D721Med (cell line): ENCODE results near the gene NOP53.

Source experiments
- DNase-seq: peaks from one replicate; pipeline ENCODE4 v3.0.0; 2011; ENCODE audit warnings: low spot score; ENCODE audit not compliant: insufficient read length
- FAIRE-seq: peaks from 2 replicates; lab custom pipeline; 2011; peaks lifted over from hg19 to GRCh38; lab: Jason Lieb, UNC
- TF ChIP-seq, protein P1 (sequence below): IDR thresholded peaks from 2 replicates; pipeline ENCODE4 v1.5.1; 2012; ENCODE audit warnings: mild to moderate bottlenecking, control low read depth; ENCODE audit not compliant: insufficient read depth; ENCODE audit errors: missing control alignments

Gene NOP53

DNA sequence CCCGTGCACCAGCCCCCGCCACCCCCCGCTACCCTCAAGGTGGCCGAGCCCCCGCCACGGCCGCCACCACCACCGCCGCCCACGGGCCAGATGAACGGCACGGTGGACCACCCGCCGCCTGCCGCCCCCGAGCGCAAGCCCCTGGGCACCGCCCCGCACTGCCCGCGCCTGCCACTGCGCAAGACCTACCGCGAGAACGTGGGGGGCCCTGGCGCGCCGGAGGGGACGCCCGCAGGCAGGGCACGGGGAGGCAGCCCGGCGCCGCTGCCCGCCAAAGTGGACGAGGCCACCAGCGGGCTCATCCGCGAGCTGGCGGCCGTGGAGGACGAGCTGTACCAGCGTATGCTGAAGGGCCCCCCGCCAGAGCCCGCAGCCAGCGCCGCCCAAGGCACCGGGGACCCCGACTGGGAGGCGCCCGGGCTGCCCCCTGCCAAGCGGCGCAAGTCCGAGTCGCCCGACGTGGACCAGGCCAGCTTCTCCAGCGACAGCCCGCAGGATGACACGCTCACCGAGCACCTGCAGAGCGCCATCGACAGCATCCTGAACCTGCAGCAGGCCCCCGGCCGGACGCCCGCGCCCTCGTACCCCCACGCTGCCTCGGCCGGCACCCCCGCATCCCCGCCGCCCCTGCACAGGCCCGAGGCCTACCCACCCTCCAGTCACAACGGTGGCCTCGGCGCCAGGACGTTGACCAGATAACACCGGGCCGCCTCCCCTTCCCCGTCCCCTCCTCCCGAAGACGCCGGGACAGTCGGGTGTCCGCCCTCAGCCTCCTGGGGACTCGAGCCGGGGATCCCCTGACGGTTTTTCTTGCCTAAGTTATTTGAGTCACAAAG, 43.4 kb upstream of the NOP53 start:
- FAIRE-seq (no peak), DNase-seq (no peak)
- TF ChIP-seq, protein P1, sequence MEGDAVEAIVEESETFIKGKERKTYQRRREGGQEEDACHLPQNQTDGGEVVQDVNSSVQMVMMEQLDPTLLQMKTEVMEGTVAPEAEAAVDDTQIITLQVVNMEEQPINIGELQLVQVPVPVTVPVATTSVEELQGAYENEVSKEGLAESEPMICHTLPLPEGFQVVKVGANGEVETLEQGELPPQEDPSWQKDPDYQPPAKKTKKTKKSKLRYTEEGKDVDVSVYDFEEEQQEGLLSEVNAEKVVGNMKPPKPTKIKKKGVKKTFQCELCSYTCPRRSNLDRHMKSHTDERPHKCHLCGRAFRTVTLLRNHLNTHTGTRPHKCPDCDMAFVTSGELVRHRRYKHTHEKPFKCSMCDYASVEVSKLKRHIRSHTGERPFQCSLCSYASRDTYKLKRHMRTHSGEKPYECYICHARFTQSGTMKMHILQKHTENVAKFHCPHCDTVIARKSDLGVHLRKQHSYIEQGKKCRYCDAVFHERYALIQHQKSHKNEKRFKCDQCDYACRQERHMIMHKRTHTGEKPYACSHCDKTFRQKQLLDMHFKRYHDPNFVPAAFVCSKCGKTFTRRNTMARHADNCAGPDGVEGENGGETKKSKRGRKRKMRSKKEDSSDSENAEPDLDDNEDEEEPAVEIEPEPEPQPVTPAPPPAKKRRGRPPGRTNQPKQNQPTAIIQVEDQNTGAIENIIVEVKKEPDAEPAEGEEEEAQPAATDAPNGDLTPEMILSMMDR = no peak

DNA sequence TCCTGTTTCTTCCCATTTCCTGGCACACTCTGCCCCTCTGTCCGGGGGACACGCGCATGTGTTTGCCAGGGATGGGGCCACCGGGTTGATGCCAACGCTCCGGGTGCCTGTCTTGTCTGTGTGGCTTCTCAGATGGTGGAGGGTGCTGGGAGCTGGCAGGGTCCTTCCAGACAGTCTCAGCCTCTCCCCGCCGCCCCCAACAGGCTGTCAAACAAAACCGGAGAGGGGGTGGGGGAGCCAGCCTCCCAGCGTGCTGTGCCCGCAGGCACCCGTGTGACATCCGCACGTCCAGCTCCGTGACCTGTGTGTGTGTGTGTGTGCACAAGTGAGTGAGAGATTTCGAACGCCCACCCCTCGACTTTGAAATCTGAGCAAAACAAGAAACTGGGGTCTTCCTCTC, 42.7 kb upstream of the NOP53 start:
- FAIRE-seq (no peak), DNase-seq (no peak)
- TF ChIP-seq, protein P1 = no peak

DNA sequence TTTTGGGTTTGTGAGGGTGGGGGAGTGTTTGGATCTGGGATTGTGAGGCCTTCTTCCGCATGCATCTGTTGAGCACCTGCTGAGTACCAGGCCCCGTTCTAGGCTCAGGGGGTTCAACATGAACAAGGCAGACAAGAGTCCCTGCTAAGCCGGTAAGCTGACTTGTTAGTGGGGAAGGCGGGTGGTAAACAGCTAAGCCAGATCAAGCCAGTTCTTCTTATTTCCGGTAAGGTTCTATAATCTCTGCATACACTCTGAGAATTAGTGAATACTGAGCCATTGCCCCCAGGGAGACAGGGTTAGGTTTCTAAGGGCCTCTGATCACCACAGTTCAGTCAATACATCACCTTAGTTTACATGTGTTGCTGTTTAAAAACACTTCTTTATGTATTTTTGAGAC, 42.0 kb upstream of the NOP53 start:
- DNase-seq (peak; percentile 44), FAIRE-seq (peak; percentile 56)
- TF ChIP-seq, protein P1 = no peak

DNA sequence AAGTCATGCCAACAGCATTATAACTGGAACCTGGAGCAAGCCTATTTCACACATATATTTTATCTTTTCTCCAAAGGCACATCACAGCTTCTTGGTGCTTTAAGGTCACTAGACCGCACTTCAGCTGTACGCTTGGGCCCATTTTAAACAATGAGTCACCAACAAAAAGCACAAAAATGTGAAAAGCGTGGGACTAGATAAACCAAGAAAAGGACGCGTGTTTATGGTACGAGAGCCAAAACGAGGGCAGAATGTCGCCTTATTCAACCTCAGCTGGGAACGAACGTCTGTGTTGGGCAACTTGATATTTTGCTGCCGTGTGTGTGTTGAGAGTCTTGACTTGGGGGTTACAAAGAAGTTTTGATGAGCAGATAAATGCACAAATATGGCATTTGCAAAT, 41.3 kb upstream of the NOP53 start:
- TF ChIP-seq, protein P1 = no peak
- no peak for FAIRE-seq
- no peak for DNase-seq

DNA sequence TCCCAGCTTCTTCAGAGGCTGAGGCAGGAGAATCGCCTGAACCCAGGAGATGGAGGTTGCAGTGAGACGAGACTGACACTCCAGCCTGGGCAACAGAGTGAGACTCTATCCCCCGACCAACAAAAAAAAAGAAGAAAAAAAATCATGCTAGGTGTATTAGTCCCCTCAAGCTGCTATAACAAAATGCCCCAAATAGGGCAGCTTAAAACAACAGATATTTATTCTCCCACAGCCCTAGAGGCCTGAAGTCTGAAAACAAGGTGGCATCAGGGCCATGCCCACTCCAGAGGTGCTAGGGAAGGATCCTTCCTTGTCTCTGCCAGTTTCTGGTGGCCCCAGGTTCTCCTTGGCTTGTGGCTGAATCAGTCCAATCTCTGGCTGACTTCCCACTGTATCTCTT, 40.7 kb upstream of the NOP53 start:
- FAIRE-seq (no peak), DNase-seq (no peak)
- TF ChIP-seq, protein P1 = no peak

DNA sequence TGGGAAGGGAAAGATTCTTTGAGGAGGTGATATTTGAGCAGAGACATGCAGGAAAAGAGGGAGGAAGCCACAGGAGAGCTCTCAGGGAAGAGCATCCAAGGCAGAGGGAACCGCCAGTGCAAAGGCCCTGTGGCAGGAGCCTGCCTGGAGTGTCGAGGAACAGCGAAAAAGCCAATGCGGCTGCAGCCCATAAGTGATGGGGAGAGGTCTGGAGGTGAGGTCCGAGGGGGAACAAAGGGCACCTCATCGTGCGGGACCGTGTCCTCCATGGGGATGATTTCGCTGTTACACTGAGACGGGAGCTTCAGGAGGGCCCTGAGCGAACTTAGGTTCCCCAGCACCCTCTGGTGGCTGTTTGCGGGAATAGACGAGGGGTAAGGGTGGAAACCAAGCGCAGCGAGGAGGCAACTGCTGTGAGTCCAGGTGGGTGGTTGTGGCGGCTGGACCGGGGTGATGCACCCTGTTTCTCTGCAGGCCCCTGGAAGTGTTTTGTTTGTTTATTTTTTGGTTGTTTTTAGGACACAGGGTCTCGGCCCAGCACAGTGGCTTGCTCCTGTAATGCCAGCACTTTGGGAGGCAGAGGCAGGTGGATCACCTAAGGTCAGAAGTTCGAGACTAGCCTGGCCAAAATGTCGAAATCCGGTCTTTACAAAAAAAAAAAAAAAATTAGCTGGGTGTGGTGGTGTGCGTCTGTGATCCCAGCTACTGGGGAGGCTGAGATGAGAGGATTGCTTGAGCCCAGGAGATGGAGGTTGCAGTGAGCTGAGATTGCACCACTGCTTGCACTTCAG, 38.0 kb upstream of the NOP53 start:
- TF ChIP-seq, protein P1 = peak; percentile 77
- no peak for DNase-seq
- FAIRE-seq = no peak

DNA sequence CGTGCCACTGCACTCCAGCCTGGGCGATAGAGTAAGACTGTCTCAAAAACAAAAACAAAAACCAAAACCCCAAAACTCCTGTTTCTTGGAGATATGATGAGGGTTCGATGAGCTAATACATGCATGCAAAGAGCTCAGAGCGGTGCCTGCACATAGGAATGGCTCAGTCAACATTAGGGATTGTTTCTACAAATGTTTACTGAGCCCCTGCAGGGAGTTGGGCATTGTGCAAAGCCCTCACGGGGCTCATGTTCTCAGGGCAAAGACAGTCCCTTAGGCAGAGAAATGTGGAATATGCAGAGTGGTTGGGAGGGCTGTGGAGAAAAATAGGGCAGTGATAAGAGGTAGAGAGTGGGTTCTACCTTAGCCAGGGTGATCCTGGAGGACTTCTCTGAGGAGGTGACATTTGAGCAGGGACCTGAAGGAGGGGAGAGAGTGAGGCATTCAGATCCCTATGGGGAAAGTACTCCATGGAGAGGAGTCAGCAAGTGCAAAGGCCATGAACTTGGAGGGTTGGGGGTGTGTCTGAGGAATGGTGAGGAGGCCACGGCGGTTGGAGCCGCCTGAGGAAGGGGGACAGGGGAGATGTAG, 33.6 kb upstream of the NOP53 start:
- TF ChIP-seq, protein P1 = no peak
- DNase-seq (no peak), FAIRE-seq (no peak)
